GM10266 (cell line): ENCODE measurements around the gene RYR1.

Source experiments
- DNase-seq: peaks from one replicate; pipeline ENCODE4 v3.0.0; 2012; ENCODE audit errors: extremely low spot score
- TF ChIP-seq, protein P1 (sequence below): IDR thresholded peaks from 2 replicates; pipeline ENCODE4 v1.5.1; 2012; ENCODE audit warnings: mild to moderate bottlenecking, low read depth; ENCODE audit not compliant: control insufficient read depth, insufficient read depth; ENCODE audit errors: missing control alignments

Gene RYR1

DNA sequence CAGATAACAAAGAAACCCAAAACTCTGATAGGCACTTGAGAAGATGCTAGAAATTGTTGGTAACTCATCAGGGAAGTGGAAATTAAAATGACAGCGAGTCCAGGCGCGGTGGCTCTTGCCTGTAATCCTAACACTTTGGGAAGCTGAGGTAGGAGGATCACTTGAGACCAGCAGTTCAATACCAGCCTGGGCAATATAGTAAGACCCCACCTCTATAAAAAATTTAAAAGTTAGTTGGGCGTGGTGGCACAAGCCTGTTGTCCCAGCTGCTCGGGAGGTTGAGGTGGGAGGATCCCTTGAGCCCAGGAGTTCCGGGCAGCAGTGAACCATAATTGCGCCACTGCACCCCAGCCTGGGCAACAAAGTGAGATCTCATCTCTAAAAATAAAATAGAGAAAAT lies 2.6 kb upstream of the RYR1 start:
- TF ChIP-seq, protein P1, sequence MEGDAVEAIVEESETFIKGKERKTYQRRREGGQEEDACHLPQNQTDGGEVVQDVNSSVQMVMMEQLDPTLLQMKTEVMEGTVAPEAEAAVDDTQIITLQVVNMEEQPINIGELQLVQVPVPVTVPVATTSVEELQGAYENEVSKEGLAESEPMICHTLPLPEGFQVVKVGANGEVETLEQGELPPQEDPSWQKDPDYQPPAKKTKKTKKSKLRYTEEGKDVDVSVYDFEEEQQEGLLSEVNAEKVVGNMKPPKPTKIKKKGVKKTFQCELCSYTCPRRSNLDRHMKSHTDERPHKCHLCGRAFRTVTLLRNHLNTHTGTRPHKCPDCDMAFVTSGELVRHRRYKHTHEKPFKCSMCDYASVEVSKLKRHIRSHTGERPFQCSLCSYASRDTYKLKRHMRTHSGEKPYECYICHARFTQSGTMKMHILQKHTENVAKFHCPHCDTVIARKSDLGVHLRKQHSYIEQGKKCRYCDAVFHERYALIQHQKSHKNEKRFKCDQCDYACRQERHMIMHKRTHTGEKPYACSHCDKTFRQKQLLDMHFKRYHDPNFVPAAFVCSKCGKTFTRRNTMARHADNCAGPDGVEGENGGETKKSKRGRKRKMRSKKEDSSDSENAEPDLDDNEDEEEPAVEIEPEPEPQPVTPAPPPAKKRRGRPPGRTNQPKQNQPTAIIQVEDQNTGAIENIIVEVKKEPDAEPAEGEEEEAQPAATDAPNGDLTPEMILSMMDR = no peak
- no peak for DNase-seq

DNA sequence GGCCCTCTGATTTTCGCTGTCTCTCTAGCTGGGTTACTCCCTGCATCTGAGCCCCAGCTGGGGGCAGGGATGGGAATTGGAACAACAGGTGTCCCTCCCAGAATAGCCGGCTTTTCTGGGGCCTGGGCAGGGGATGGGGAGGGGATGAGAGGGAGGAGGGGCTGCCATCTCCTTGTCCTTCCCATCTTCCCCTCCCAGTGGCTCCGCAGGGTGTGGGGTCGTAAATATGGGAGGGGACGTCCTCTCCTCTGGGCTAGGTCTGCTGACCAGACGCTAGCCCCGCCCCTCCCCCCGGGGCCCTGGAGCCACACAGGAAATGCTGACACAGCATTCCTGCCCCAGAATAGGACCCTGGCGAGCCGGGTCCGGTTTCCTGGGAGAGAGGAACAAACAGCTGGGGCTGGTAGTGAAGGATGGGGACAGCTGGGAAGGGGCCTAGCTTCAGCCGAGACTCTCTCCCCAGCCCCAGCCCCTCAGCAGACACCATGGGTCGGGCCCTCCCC lies 1.1 kb downstream of the RYR1 start:
- TF ChIP-seq, protein P1 = no peak
- no peak for DNase-seq

DNA sequence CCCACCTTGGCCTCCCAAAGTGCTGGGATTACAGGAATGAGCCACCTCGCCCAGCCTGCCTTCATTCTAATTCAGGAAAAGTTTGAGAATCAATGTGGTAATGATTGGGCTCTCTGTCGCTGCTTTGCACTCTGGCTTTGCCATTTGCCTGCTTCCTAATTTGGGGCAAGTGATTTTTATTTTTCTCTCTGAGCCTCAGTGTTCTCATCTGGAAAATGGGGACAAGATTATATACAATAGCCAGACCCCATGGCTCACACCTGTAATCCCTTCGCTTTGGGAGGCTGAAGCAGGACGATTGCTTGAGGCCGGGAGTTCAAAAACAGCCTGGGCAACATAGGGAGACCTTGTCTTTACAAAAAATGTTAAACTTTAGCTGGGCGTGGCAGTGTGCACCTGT lies 3.8 kb downstream of the RYR1 start:
- no peak for DNase-seq
- TF ChIP-seq, protein P1 = no peak

DNA sequence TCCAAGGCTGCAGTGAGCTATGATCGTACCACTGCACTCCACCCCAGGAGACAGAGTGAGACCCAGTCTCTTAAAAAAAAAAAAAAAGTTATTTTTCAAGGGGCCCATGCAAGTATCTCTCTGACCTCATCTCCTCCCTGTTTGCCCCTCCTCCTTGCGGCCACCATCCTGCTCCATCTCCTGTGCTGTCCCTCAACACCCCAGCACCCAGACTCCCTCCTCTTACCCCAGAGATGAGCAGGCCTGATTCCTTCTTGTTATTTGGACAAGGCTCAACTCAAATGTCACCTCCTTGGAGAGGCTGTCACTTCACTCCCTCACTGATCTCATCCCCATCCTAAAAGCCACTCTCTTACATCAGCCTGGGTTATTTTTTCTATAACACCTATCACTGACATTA lies 4.4 kb downstream of the RYR1 start:
- TF ChIP-seq, protein P1 = no peak
- DNase-seq = no peak

DNA sequence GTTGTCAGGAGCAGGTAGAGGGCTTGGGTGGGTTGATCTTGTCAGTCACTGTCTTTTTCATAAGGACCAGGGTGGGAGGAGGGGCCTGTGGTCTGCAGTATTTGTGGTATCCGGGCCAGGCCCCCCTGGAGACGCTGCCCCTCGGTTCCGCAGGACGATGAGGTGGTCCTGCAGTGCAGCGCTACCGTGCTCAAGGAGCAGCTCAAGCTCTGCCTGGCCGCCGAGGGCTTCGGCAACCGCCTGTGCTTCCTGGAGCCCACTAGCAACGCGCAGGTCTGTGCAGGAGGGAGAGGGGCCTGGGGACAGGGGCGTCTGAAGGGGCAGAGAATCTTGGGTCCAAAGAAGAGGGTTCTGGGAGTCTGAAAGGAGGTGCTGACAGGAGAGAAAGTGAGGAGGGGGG lies 7.1 kb downstream of the RYR1 start:
- TF ChIP-seq, protein P1 = no peak
- DNase-seq = no peak

DNA sequence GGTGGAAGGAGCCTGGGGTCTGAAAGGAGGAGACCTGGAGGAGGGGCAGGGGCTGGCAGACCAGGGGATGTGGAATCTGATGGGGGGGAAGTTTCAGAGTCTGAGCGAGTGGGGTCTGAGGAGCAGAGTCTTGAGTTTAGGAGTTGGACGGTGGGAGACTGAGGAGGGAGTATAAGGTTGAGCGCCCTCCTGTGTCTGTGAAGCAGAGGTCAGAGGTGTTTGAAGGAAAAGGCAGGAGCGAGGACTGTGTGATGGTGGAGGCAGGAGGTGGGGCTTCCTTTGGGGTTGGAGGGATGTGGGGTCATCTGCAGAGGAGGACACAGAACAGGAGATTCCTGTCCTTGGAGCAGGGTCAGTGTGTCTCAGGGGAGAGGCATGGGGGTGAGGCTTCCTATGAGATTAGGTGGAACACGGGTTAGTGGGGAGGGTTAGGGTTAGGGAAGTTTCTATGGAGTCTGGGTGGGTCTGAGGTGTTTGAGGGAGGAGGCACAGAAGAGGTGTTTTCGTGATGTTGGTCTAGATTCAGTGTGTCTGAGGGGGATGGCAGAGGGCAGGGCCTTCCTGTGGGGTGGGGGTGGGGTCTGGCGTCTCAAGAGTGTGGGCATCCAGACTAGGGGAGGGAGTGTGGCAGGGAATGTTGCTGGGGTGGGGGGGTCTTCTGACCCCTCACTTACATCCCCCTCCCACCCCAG lies 8.3 kb downstream of the RYR1 start:
- DNase-seq = no peak
- TF ChIP-seq, protein P1 = peak; percentile 46

DNA sequence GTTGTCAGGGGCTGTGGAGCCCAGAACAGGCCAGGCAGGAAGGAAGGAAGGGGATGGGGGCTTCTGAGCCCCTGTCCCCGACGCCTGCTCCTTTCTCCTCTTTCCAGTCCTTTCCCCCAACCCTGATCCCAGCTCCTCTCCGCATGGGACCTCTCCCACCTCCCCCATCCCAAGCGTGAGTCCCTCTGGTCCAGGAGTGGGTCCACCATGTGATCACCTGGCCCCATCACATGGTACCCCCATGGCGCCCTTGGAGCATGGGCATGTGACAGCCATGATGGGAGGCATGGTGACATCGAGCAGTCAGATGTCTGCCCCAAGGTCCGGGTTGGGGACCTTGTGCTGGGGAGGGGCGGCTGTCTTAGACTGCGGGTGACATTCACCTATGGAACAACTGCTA lies 9.2 kb downstream of the RYR1 start:
- TF ChIP-seq, protein P1 = no peak
- DNase-seq = no peak
